Measurements from ENCODE around the gene KCNAB1.

KCNAB1 gene

DNA sequence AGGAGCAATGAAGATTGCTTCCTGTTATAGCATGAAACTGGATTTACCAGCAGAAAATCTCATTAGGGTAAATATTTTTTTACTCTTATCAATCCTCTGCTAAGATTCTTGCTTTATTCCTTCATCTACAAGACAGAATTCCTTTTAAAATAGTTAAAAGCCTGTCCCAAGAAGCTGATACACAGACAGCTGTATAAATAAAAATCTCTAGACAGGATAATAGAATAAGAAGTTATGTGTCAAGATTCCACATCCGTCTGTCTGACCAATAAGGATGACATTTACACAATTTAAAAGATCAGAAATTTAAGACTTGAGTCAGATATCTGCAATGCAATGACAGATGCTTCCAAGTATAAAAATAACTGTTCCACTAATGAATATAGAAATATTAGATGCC lies 376.9 kb downstream of the KCNAB1 start:
- no peak for DNase-seq (ENCODE audit: low spot score)

DNA sequence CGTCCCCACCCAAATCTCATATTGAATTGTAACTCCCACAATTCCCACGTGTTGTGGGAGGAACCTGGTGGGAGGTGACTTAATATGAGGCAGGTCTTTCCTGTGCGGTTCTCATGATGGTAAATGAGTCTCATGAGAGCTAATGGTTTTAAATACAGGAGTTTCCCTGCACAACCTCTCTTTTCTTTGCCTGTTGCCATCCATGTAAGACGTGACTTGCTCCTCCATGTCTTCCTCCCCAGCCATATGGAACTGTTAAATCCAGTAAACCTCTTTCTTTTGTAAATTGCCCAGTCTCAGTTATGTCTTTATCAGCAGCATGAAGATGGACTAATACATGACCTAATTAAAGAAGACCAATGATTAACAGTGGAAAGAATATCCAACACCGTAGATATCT lies 377.9 kb downstream of the KCNAB1 start:
- DNase-seq (ENCODE audit: low spot score), result no peak

DNA sequence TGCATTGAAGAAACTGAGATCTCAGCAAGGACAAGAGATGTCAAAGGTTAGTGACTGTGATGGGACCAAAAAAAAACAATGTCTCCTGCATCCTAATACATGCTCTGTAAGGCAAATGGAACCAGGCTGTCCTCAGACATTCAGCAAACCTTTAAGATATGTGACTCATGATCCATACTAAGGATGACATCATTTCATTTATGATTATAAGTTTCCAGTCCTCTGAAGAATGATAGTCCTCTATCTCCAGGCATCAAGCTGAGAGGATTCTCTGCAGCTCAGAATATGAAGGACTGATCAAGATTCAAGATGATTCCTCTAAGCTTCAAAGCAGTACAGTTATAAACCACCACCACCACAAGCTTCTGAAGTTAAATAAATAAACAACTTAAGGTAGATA lies 386.9 kb downstream of the KCNAB1 start:
- no peak for DNase-seq (ENCODE audit: low spot score)

DNA sequence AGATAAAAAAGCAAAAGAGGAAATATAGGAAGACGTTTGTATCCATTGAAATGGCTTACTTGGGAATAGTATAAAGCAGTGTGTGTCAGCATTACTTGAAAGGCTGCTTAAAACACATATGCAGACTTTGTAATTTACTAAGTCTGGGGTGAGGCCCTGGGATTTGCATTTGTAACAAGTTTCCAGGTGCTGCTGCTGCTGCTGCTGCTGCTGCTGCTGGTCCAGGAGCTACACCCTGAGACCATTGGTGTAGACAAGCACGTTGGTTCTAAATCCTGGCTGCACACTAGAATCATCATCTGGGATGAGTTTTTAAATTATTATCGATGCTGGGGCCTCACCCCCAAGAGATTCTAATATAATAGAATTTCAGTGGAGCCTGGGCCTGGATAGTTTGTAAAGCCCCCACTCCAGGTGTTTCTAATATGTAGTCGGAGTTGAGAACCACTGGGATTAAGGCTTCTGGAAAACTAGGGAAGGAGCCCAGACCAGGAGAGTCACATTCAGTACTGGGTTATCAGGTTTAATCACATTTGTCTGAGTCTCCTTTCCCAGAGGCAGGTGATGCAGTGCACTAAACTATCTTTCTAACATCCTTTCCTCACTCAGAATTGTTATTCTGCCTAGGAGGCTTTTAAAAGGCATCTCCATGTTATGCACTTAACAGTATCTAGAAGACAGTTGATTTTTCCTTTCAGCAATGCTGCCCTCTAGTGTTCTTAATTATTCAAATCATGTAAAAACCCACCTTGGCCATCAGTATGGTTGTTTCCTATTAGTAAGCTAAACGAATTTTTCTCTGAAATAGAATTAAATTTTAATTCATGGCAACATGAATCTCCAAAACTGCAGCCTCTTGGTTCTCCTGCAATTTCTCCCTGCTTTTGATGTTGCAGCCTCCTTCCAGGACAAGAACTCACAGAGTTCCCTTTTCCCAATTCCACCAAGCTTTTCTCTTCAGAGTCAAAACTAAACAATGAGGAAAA lies 389.1 kb downstream of the KCNAB1 start:
- peak; percentile 79 for DNase-seq (ENCODE audit: low spot score)

DNA sequence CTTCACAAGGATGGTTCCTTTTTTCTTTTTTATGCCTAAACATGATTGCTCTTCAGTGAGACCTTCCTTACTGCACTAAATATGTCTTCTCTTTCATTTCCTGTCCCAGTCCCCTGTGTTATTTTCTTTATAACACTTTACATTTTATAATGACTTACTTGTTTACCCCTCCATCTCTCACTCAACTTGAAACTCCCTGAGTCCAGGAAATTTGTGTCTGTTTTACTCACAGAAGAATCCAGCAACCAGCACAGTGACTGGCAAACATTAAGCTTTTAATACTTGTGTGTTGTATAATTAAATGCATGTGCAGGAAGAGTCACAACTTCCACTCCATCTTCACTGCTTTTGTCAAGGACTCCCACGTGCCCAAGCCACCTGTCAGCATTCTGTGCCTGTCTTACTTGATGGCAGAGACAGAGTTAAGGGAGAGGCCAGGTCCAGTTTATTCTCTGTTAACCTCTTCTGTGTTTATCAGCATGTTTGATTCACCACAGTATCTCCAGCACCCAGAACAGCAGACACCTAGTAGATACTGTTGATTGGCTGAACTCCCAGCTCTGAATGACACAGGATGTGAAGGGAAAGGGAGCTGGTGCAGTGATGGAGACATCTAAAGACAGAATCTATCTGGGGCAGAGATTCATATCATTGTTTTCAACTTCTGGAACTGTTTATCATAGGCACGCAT lies 391.8 kb downstream of the KCNAB1 start:
- no peak for DNase-seq (ENCODE audit: low spot score)

DNA sequence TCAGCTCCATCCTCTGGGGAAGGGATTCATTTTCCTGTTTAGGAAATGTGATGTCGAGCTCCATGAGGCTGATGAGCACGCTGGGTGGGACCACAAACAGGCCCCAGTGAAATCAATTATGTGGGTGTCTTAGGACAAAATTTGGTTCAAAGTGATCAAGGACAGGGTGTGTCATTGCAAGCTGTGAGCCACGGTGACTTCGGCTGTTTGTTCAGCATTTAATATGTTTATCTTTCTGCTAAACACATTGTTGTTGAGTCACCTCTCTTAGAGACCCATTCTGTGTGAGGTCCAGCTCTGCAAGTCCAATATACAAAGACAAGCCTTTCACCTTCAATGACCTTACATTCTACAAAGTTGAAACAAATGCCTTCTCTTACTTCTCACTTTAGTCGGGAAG lies 393.2 kb downstream of the KCNAB1 start:
- no peak for DNase-seq (ENCODE audit: low spot score)

DNA sequence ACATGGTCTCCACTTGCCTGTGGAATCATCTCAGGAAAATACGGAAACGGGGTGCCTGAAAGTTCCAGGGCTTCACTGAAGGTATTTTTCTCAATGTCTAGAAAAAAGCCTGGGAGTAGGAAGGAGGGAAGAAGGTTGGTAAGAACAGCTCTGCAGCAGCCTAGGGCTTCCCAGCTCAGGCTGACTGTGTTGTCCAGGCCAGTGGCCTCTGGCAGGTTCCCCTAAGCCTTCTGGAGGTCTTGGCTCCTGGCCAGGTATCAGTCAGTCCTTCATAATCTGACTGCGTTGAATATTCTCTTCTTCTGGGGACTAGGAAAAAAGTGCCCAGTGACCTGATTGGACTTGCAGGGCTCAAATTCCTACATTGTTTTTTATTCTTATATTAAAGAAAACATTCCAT lies 395.9 kb downstream of the KCNAB1 start:
- DNase-seq (ENCODE audit: low spot score), result no peak

DNA sequence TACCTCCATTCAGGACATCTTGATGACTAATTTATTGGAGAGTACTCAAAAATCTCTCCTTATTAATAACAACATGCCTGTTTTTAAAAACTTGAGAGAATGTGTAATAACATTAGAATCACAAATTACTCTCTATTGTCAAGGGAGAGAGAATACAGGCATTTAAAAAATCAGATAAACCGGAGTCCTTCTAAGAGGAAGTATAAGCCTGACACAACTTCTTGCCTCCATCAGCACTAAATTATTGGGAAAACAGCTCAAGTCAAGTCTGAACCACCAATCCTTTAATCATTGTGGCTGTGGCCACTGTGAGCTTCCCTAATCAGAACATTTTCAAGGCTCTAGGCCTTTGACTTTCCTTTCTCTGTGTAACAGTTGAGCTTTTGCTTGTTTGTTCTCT lies 396.6 kb downstream of the KCNAB1 start:
- DNase-seq (ENCODE audit: low spot score), result no peak

DNA sequence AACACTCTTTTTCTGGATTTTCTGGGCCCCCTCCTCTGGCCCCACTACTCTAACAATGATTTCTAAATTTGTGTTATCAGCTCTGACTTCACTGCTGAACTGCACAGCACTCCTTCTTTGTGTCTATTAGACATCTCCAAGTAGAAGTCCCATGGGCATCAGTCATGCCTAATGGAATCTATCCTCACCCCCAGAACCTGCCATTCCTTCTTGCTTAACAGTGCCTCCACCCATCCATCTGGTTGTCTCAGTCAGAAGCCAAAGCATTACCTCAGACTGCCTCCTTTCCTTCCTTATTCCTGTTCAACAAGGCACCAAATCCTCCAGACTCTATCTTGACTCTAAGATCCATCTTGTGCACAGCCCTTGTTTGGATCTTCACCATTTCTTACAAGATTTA lies 398.3 kb downstream of the KCNAB1 start:
- no peak for DNase-seq (ENCODE audit: low spot score)

DNA sequence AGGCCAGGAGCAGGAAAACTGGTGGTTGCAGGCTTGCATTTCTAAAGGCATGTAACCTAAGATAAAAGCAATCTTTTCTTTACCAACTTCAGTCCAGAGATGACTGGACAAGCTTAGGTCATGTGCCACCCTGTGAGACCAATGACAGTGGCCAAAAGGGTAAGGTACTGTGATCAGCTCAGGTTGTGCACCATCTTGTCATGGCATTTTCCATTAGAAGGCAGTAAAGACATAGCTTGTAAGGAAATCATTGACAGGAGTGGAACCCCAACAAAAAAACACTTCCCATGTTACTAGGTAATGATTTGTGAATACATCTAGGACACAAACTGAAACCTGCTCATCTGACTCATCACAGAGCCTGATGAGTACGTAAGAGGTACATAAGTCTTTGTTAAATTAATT lies 399.4 kb downstream of the KCNAB1 start:
- DNase-seq (ENCODE audit: low spot score), result no peak

DNA sequence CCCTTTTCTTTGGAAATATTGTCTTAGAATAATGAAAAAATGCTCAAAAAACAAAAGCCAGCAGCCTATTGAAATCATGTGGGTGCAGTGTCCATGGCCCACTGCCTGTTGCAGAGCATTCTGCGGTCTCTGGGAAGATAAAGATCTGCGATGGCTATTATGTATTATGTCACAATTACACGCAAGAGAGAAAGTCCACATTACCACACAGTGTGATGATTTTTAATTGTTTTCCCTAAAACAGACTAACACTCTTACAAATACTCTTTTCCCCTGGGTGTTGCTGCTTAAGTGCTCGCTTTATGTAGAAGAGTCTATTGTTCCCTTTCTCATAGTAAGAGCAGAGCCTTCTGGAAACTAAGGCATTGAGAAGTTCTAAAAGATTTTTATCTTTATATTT lies 402.3 kb downstream of the KCNAB1 start:
- no peak for DNase-seq (ENCODE audit: low spot score)

DNA sequence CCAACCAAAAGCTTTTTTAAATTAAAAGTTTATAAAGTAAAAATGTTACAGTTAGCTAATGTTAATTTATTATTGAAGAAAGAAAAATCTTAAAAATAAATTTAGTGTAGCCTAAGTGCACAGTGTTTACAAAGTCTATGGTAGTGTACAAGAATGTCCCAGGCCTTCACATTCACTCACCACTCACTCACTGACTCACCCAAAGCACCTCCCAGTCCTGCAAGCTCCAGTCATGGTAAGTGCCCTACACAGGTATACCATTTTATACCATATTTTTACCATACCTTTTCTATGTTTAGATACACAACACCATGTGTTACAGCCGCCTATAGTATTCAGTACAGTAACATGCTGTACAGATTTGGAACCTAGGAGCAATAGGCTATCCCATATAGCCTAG lies 405.4 kb downstream of the KCNAB1 start:
- no peak for DNase-seq (ENCODE audit: low spot score)

DNA sequence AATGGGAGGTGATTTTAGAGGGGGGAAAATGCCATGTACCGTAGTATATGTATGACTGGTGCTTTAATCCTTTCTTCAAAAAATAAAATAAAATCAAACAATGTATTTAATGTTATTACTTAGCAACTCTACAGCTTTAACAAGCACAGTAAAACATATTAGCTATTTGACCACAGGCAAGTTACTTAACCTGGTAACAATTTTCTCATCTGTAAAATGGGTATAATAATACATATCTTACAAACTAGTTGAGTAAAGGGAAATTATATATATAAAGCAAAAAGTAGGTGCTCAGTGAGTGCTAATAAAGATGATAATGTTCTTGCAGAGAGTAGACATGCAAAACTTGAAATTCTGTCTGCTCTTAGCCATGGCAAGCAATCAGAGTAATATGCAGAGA lies 406.7 kb downstream of the KCNAB1 start:
- no peak for DNase-seq (ENCODE audit: low spot score)

DNA sequence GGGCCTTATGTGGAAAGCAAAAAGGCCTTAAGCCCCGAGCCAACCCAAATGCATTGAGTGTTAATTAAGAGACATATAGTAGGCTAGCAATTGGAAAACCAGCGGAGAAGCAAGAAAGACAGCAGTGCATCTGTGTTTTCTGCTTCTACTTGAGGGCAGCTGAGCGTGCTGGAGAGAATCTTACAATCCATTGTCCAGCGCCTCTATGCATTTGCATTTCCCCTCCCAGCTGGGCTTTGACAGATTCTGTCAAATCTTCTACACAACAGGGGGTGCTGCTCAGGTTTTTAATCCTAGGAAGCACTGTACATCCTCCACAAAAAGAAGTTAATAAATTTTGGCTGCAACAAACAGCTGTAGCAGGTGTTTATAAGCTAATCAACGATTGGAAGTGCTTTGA lies 410.6 kb downstream of the KCNAB1 start:
- no peak for DNase-seq (ENCODE audit: low spot score)

DNA sequence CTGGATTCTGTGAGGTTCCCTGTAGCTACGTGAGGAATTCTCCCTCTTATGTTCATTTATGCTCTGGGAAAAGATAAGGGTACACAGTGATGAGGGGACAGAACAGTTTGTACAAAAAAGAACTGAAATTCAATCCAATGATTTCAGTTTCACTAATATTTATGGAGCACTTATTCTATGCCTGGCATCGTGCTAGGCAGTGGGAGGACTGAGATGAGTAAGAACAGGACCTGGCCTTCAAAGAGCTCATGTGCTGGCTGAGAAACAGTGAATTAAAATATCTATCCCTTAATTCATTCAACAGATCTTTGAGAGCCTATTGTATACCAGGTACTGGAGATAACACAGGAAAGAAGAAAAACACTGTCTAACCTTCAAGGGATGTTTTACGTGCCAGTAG lies 412.4 kb downstream of the KCNAB1 start:
- no peak for DNase-seq (ENCODE audit: low spot score)

DNA sequence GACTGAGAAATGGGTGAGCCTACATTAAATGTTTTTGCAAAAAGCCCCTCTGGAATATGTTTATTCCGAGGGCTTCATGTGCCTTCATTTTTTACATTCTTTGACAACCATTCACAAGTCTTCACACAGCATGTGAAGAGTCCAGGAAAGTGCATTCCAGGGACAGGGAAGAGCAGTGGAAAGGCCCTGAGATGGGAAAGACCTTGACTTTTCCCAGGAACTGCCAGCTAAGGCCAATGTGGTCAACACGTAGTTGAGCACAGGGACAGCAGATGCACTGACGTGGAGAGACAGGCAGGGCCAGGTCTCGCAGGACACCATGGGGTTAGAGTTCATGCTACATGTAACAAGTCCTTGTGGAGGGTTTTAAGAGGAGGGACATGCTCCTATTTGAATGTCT lies 412.8 kb downstream of the KCNAB1 start:
- DNase-seq (ENCODE audit: low spot score), result no peak

DNA sequence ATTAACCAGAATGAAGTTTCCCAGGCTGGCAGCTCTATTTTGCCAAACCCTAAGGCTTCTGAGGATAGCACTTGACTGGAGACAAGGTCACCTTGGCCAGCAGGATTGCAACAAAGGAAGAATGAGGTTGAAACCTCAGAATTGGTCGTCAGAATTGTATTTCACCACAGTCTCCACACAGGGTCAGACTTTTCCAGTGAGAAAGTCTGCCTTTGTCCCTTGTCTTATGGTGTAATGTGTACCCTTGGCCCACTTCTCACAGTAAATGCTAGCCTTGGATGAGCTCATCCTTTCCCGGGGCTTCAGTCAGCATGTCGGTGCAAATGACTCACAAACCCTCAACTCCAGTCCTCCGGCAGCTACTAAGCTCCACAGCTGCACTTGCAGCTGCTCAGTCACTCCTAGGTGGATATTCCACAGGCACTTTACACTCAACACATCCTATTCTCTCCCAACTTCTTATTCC lies 414.8 kb downstream of the KCNAB1 start:
- DNase-seq (ENCODE audit: low spot score), result peak; percentile 93

DNA sequence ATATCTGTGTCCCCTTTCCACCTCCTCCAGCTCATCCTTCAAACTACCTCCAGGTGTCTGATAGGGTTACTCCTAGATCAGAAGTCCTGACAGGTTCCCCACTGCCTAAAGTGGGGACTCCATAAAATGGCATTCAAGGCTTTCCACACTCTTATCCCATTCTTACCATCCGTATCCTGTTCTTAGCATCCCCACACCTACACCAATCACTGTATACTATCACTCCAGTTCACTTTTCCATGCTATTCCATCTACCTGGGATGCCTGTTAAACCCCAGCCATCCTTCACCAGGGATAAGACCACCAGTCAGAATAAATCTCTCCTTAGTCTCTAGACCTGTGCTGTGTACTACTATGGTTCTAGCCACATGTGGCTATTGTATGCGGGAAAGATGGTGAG lies 415.4 kb downstream of the KCNAB1 start:
- no peak for DNase-seq (ENCODE audit: low spot score)

DNA sequence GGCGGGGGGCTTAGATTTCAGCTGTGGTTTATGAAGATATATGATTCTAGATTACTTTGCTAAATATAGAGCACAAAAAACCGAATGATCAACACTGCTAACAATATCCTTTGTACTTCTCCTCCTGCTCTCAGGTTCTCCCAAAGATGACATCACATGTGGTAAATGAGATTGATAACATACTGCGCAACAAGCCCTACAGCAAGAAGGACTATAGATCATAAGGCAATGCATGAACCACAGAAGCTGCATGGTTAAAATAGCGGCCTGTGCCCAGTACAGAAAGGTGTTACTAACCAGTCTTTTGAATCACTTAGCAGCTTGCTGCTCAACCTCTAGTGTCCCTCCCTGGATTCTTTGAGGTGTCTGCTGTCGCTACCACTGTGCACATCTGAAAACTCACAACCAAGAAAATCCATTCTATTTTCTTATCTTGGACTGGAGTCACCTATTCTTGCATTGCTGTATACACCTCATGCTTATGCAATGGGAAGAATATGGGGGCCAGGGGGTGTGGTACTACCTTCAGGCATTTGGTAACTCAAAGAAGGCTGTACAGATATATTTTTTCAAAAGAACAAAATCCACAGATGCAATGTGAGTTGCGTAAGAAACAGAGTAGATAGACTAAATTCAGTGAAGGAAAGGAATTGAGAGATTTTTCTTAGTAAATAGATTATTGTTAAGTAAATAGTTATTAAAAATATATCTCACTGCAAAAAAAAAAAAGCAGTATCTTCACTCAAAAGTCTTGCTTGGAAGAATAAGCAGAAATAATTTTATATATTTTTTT lies 416.3 kb downstream of the KCNAB1 start:
- DNase-seq (ENCODE audit: low spot score), result no peak

DNA sequence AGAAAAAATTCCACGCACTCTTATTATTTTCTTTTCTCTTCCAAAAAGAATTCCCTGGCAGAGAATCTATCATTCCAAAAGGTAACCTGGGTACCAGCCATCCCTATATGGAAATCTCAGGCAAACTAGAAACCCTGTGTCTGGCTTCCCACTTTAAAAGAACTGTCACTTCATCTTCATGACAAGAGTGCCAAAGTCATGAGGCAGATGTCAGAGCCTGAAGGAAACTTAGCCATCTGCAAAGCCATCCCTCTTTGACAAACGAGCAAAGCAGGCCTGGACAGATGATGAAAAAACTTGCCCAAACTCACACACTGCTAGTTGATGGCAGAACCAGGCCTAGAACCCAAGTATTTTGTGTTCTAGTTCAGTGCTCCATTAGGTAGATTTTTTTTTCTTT lies 418.7 kb downstream of the KCNAB1 start:
- DNase-seq (ENCODE audit: low spot score), result no peak

DNA sequence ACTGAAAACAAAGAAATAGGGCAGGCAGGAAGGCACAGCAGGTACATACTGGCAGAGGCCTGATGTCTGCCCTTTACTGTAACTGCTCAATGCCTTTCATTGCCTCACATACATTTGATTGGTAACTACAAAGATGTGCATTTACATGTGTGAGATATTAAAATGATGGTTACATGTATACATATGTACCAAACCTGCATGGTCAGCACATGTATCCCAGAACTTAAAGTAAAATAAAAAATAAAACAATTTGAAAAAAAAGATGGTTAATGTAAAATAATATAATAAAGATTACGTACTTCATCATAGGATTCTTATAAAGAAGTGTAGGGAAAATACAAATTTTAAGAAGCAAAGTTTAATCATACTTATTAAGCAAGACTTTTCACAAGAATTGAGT lies 419.4 kb downstream of the KCNAB1 start:
- DNase-seq (ENCODE audit: low spot score), result no peak
